OCI-LY1 (cell line): Measurements from ENCODE around the gene IRS1.

ENCODE experiments used
- EZH2 ChIP-seq: fragments of 200-600 bp; sonication (generic), shearing (Covaris generic); IDR thresholded peaks from 2 replicates; pipeline ENCODE4 v1.8.0; 2017; ENCODE audit warnings: borderline replicate concordance, mixed run types, mild to moderate bottlenecking, antibody characterized with exemption, low read length, moderate library complexity, mixed read lengths
- TF ChIP-seq, protein P1 (sequence below): fragments of 200-600 bp; sonication (generic), shearing (Covaris generic); IDR thresholded peaks from 2 replicates; pipeline ENCODE4 v1.5.1; 2017; ENCODE audit warnings: mild to moderate bottlenecking, antibody characterized with exemption, low read length, moderate library complexity, mixed read lengths

DNA sequence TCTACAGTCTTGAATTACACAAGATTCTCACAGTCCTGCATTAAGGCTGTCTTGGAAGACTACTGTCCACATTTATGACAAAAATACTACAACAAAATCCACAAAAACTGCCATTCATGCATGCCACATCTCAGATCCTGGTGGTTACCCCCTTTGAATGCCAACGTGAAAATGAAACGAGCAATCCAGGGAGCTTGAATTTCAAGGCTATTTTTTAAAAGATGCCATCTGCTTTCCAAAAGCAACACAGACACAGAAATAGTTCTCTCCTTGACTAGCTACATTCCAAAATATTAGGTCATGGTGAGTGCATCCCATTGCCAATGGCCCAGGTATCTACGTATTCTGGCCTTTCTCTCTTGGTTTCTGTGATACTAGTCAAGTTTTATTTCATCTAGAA lies 36.3 kb downstream of the IRS1 start:
- TF ChIP-seq, protein P1, sequence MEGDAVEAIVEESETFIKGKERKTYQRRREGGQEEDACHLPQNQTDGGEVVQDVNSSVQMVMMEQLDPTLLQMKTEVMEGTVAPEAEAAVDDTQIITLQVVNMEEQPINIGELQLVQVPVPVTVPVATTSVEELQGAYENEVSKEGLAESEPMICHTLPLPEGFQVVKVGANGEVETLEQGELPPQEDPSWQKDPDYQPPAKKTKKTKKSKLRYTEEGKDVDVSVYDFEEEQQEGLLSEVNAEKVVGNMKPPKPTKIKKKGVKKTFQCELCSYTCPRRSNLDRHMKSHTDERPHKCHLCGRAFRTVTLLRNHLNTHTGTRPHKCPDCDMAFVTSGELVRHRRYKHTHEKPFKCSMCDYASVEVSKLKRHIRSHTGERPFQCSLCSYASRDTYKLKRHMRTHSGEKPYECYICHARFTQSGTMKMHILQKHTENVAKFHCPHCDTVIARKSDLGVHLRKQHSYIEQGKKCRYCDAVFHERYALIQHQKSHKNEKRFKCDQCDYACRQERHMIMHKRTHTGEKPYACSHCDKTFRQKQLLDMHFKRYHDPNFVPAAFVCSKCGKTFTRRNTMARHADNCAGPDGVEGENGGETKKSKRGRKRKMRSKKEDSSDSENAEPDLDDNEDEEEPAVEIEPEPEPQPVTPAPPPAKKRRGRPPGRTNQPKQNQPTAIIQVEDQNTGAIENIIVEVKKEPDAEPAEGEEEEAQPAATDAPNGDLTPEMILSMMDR: no peak
- TF ChIP-seq EZH2: no peak
